HG02678 (cell line): ENCODE results near the gene CRTC1.

Experiments used
- ATAC-seq: cut with Tn5 transposase; IDR thresholded peaks from one replicate; pipeline ENCODE4 v1.9.1; 2021; ENCODE audit warnings: mild to moderate bottlenecking, moderate library complexity; ENCODE audit not compliant: unreplicated experiment

CRTC1 gene

DNA sequence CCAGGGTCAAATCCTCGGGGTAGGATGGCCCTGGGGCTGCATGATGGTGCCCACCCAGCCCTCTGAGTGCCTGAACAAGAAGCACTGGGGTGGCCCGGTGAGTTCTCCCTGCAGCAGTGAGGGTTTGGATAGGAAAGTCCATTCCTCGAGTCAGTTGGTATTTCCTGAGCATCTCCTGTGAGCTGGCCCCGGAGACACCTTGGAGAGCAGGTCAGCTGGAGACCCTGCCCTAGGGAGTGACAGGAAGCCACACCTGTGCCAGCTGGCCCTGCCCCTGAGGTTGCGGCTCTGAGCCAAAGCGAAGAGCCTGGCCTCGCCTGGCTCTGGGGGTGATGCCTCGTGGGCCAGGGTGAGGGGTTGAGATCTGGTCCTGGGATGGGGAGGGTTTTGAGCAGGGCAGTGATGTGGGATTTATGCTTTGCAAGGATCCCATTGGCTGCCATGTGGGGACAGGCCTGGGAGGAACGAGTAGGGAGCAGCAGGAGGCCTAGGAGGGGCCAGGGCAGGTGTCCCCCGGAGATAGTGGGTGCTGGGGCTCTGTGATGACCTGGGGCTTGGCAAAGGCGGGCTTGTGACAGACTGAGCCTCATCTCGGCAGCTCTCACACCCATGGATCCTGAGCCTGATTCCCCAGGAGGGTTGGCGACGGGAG, 16.0 kb downstream of the CRTC1 start:
- no peak for ATAC-seq

- ATAC-seq, result peak; percentile 73
Measured at GRCh38 chr19:18700501-18701249, 17.2 kb downstream of the CRTC1 start.

- ATAC-seq, result peak; percentile 22
Measured at GRCh38 chr19:18701250-18701608, 17.7 kb downstream of the CRTC1 start.

- ATAC-seq, result no peak
Measured at GRCh38 chr19:18704054-18704453, 20.6 kb downstream of the CRTC1 start.

GRCh38 chr19:18704971-18705370, 21.5 kb downstream of the CRTC1 start:
- ATAC-seq, result no peak

DNA sequence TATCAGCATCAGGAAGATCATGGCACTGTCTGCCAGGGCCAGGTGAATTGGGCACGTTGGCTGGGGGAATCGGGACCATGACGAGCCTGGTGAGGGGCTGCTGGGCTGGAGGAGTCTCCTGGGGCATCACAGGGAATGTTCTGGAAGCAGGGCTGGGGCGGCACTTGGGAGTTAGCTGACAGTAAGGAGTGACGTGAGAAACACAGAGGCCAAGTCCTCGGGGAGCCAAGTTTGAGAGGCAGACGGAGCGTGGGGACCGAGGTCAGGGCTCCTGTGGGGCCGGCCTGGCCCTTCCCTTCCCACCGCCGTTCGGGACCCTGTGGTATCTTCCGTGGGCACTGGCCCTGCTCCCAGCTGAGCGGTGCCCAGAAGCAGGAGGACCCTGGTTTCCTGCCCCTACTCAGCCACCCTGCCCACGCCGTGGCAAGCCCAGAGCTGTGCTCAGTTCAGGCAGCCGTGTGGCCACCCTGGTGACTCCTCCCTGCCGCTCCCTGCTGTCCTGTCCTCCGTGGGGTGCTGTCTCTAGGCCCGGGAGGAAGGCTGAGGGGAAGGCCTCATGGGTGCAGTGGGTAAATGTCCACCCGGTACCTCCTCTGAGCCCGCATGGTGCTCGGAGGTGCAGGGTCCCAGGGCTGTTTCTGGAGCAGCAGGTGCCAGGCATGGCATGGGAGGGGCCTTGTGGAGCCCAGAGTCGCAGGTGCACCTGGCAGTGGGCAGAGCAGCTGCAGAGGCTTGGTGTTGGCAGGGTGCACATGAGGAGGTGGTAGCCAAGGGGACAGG, 25.2 kb downstream of the CRTC1 start:
- no peak for ATAC-seq

DNA sequence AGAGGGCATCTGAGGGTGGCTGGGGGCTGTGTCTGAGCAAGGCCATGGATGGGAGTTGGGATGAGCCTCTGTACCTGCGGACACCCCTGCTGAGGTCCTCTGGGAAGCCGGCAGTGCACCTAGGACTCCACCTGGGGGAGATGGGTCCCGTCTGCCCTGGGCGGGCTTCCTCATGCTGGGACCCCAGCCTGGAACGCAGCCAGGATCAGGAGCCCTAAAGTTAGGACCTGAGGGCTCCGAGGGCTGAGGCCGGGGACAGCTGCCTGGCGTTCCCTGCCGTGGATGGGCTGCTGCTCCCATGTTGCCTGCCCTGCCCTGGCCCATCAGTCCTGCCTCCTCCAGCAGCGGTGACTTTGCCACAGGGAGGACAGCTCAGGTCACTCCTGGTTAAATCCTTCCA, 26.1 kb downstream of the CRTC1 start:
- no peak for ATAC-seq

- no peak for ATAC-seq
Measured at GRCh38 chr19:18710186-18710585, 26.7 kb downstream of the CRTC1 start.

GRCh38 chr19:18710996-18711751, 27.7 kb downstream of the CRTC1 start:
- ATAC-seq, result no peak

DNA sequence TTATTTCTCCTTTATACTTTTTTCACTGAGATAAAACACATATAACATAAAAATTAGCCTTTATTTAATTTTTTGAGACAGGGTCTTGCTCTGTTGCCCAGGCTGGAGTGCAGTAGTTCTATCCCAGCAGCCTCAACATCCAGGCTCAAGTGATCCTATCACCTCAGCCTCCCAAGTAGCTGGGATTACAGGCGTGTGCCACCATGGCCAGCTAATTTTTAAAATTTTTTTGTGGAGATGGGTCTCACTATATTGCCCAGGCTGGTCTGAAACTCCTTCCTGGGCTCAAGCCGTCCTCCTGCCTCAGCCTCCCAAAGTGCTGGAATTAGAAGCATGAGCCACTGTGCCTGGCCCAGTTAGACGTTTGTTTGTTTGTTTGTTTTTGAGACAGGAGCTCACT, 28.4 kb downstream of the CRTC1 start:
- ATAC-seq, result no peak

DNA sequence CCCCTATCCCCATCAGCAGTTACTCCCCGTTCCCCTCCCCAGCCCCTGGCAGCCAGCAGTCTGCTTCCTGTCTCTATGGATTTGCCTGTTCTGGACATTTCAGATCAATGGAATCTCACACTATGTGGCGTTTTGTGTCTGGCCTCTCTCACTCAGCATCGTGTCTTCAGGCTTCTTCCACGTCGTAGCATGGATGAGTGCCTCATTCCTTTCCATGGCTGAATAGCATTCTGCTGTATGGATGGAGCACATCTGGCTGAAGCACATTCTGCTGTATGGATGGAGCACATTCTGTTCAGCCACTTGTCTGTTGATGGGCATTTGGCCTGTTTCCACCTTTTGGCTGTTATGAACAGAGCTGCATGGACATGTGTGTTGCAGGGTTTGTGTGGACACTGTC, 29.5 kb downstream of the CRTC1 start:
- no peak for ATAC-seq

GRCh38 chr19:18713550-18714117, 30.2 kb downstream of the CRTC1 start:
- ATAC-seq, result no peak

GRCh38 chr19:18715416-18715815, 31.9 kb downstream of the CRTC1 start:
- ATAC-seq, result no peak

- no peak for ATAC-seq
Measured at GRCh38 chr19:18716857-18717256, 33.4 kb downstream of the CRTC1 start.

DNA sequence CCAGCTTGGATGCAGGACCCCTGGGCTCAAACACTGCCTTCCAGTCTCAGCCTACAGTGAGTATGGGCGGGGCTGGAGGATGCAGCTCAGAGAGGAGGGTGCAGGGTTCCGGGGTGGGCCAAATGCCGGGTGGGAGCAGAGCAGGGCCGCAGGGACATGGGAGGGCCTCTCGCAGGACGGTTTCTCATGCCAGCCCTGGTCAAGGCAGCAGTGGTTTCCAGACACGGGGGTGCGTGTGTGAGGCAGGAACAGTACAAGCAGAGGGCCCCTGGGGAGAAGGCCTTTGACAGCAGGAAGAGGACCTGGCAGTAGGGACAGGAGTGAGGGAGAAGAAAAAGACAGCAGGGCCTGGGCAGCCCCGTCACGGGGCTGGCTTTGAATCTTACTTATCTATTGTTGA, 34.1 kb downstream of the CRTC1 start:
- no peak for ATAC-seq

- ATAC-seq, result no peak
Measured at GRCh38 chr19:18718015-18718526, 34.6 kb downstream of the CRTC1 start.

- ATAC-seq, result no peak
Measured at GRCh38 chr19:18718846-18719458, 35.5 kb downstream of the CRTC1 start.

GRCh38 chr19:18719541-18719940, 36.1 kb downstream of the CRTC1 start:
- no peak for ATAC-seq

DNA sequence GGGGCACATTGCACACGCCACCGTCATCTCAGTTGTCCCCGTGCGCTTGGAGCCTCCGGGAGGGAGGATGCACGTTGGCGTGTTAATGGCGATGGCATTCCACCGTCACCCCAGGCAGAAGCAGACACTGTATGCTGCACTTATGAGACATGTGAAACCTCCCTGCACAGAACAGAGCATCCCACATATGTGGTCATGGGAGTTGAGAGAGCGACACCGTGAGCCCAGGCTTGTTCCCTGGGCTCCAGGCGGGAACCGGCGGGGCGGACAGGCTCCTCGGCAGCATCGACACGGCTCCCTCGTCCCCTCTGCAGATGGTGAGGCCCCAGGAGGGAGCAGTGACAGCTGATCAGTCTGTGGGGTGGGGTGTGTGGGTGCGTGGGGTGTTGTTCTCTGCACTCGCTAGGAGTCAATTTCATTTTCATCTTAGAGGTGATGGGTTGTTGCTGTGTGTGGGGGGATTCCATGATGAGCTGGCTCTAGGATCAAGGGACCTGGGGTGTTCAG, 40.4 kb downstream of the CRTC1 start:
- ATAC-seq, result no peak
